ENCODE measurements around the gene RSPH3.

Gene RSPH3

GRCh38 chr6:158933079-158933595 is 66.9 kb downstream of the RSPH3 start:
- no peak for DNase-seq (ENCODE audit: low read depth)

GRCh38 chr6:158928068-158928467 is 71.9 kb downstream of the RSPH3 start:
- no peak for DNase-seq (ENCODE audit: low read depth)

GRCh38 chr6:158926414-158926813 is 73.6 kb downstream of the RSPH3 start:
- no peak for DNase-seq (ENCODE audit: low read depth)

GRCh38 chr6:158924499-158925455 is 75.2 kb downstream of the RSPH3 start:
- no peak for DNase-seq (ENCODE audit: low read depth)

- no peak for DNase-seq (ENCODE audit: low read depth)
Observed at GRCh38 chr6:158923805-158924498, 76.0 kb downstream of the RSPH3 start.
